Measurements from ENCODE around the gene ADSS2.

DNA sequence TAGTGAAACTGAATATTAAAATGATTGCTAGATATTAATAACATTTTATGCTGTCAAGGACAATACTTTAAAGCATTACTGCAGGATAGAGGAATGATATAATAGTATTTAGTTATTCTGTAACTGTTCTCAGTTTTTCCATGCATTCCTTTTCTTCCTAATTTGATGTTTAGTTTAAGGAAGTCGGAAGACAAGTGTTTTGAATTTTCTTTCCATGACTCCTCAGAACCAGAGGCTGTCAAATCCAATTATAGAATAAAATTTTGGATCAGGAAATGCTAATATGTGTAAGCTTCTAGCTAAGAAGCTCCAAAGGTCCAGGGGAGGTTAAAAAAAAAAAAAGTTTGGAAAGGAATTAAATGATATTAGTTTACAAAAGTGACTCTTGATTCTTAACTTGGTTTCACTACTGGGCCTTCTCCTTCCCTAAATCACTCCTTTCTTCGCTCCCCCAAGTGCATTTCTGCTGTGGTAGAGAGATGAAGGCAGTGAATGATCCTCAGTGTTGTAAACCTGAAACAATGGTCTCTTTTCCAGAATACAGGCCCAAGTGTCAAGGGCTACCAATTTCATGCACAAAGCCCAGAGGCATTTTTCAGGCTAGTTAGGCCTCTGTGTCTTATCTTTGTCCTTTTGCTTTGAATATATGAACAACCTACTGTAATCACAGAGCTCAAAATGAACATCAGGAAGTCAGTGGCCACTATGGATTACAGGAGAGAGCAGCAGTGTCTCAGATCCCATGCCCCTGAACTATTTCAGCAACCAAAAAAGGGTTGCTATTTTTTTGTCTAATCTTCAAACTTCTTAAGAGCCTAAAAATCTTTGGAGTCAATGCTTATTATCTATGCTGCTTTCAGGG is 6.2 kb downstream of the ADSS2 start:
- TF ChIP-seq, protein P1, sequence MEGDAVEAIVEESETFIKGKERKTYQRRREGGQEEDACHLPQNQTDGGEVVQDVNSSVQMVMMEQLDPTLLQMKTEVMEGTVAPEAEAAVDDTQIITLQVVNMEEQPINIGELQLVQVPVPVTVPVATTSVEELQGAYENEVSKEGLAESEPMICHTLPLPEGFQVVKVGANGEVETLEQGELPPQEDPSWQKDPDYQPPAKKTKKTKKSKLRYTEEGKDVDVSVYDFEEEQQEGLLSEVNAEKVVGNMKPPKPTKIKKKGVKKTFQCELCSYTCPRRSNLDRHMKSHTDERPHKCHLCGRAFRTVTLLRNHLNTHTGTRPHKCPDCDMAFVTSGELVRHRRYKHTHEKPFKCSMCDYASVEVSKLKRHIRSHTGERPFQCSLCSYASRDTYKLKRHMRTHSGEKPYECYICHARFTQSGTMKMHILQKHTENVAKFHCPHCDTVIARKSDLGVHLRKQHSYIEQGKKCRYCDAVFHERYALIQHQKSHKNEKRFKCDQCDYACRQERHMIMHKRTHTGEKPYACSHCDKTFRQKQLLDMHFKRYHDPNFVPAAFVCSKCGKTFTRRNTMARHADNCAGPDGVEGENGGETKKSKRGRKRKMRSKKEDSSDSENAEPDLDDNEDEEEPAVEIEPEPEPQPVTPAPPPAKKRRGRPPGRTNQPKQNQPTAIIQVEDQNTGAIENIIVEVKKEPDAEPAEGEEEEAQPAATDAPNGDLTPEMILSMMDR (IDR thresholded peaks at IDR 0.05), result no peak
- no peak for TF ChIP-seq POLR2A (IDR thresholded peaks at IDR 0.05)

All from body of pancreas (tissue), 4 donors.